B cell (primary cell): ENCODE data around the gene VGLL2. TPM values are rescaled to one million over a fixed set of nuclear protein-coding genes. Genes with fewer than 3 reads are reported as not detected.

ENCODE experiments used
- ATAC-seq: fragments of 200-7000 bp; cut with Tn5 transposase; one replicate; pipeline ENCODE4 v1.10.0; 2021; ENCODE audit warnings: low read depth, mild to moderate bottlenecking, moderate number of reproducible peaks, moderate library complexity
- CTCF ChIA-PET: fragments of 350-600 bp; sonication (Branson Sonifier 250); formaldehyde crosslinking; loops from one replicate; lab custom pipeline; 2021; ENCODE audit warnings: antibody characterized with exemption, inconsistent platforms; lab: Charles Lee
- POLR2A ChIA-PET: fragments of 350-600 bp; sonication (Branson Sonifier 250); formaldehyde crosslinking; loops from one replicate; lab custom pipeline; 2021; ENCODE audit warnings: antibody characterized with exemption; lab: Charles Lee
- DNase-seq: peaks from one replicate; pipeline ENCODE4 v3.0.0; 2013
- H2AFZ ChIP-seq: 2 replicates; pipeline ENCODE4 v1.6.1; 2012; ENCODE audit warnings: mild to moderate bottlenecking, low read depth, low read length; ENCODE audit not compliant: insufficient read depth, poor library complexity, severe bottlenecking
- H3K27ac ChIP-seq, 2 donors: 1 replicate in 1 of 2; 2 replicates in 1 of 2; pipeline ENCODE4 v1.5.1; 2012 to 2013; ENCODE audit warnings: low read length in 2 of 2, mild to moderate bottlenecking in 2 of 2, moderate library complexity in 1 of 2
- H3K27me3 ChIP-seq, 4 experiments: fragments of 200-600 bp in 1 of 4; sonication (generic) in 1 of 4; replicated peaks in 1 of 4; 1 replicate in 2 of 4; 2 replicates in 2 of 4; pipeline versions ENCODE4 v1.6.1 to v1.7.0; 2013 to 2016; ENCODE audit warnings: low read length in 3 of 4, mild to moderate bottlenecking in 2 of 4, mixed read lengths in 1 of 4, moderate library complexity in 1 of 4; ENCODE audit not compliant: insufficient read depth in 4 of 4, control insufficient read depth in 3 of 4; ENCODE audit errors: control extremely low read depth in 1 of 4
- H3K36me3 ChIP-seq, 2 experiments: replicated peaks in 1 of 2; 1 replicate in 1 of 2; 2 replicates in 1 of 2; pipeline versions ENCODE4 v1.6.1 to v1.7.1; 2013; ENCODE audit warnings: low read length in 1 of 2; ENCODE audit not compliant: insufficient read depth in 2 of 2, control insufficient read depth in 1 of 2; ENCODE audit errors: control extremely low read depth in 1 of 2, extremely low read depth in 1 of 2
- H3K4me1 ChIP-seq, 2 donors: fragments of 200-600 bp in 1 of 2; sonication (generic) in 1 of 2; 1 replicate in 1 of 2; 2 replicates in 1 of 2; pipeline versions ENCODE4 v1.5.1 to v1.6.1; 2013 to 2017; ENCODE audit warnings: low read length in 2 of 2; ENCODE audit not compliant: control insufficient read depth in 2 of 2, insufficient read depth in 2 of 2
- H3K4me2 ChIP-seq: replicated peaks from 2 replicates; pipeline ENCODE3; 2012; ENCODE audit warnings: mild to moderate bottlenecking, low read depth, low read length; ENCODE audit not compliant: poor library complexity, severe bottlenecking
- H3K4me3 ChIP-seq, 5 experiments: fragments of 200-600 bp in 1 of 5; sonication (generic) in 1 of 5; 1 replicate in 3 of 5; 2 replicates in 2 of 5; pipeline versions ENCODE4 v1.5.1 to v1.7.0; 2011 to 2016; ENCODE audit warnings: low read length in 4 of 5, mild to moderate bottlenecking in 4 of 5, low read depth in 2 of 5, control low read depth in 1 of 5, moderate library complexity in 1 of 5; ENCODE audit not compliant: insufficient read depth in 1 of 5; ENCODE audit errors: control extremely low read depth in 1 of 5, extremely low read depth in 1 of 5
- H3K79me2 ChIP-seq: fragments of 200-600 bp; sonication (generic); one replicate; pipeline ENCODE4 v1.6.0; 2016; ENCODE audit warnings: low read length; ENCODE audit not compliant: control insufficient read depth, insufficient read depth
- H3K9ac ChIP-seq: fragments of 200-600 bp; sonication (generic); 2 replicates; pipeline ENCODE4 v1.6.1; 2017; ENCODE audit warnings: mild to moderate bottlenecking, low read length, moderate library complexity
- H3K9me3 ChIP-seq, 3 donors: one replicate each; pipeline versions ENCODE4 v1.6.1 to v1.7.1; 2013; ENCODE audit warnings: low read length in 2 of 3; ENCODE audit not compliant: control insufficient read depth in 2 of 3, insufficient read depth in 1 of 3; ENCODE audit errors: control extremely low read depth in 1 of 3
- H4K20me1 ChIP-seq: 2 replicates; pipeline ENCODE4 v1.6.0; 2012; ENCODE audit warnings: mild to moderate bottlenecking, low read length; ENCODE audit not compliant: insufficient read depth, control insufficient read depth, poor library complexity, severe bottlenecking
- H3K27ac Mint-ChIP-seq: one replicate; pipeline ENCODE4 v1.8.0; 2021; ENCODE audit warnings: mixed read lengths
- H3K27me3 Mint-ChIP-seq: one replicate; pipeline ENCODE4 v1.8.0; 2021; ENCODE audit warnings: mixed read lengths
- H3K4me1 Mint-ChIP-seq: one replicate; pipeline ENCODE4 v1.8.0; 2021; ENCODE audit warnings: mixed read lengths
- H3K4me3 Mint-ChIP-seq: one replicate; pipeline ENCODE4 v1.8.0; 2021; ENCODE audit warnings: mixed read lengths
- H3K9me3 Mint-ChIP-seq: one replicate; pipeline ENCODE4 v1.8.0; 2022; ENCODE audit warnings: mixed read lengths; ENCODE audit not compliant: insufficient read depth
- EZH2 ChIP-seq: IDR thresholded peaks from 2 replicates; pipeline ENCODE4 v1.6.1; 2012; ENCODE audit warnings: borderline replicate concordance, low read depth, mild to moderate bottlenecking, moderate library complexity, low read length; ENCODE audit not compliant: insufficient read depth, poor library complexity, severe bottlenecking
- WGBS: methylation state at CpG from one replicate; pipeline ENCODE4 v1.1.5; 2013; ENCODE audit warnings: missing lambda C conversion rate; ENCODE audit not compliant: insufficient coverage; 5-methylcytosine and 5-hydroxymethylcytosine counted together
- intact Hi-C: fragments of 100-400 bp; cut with micrococcal nuclease; formaldehyde crosslinking; loops from one replicate; pipeline ENCODE4 v1.10.0; 2022
- polyA plus RNA-seq: library from polyadenylated mRNA; depleted of rRNA; stranded (reverse); fragments of >200 nt; gene quantifications from 2 replicates; pipeline ENCODE4 v1.2.3, GENCODE V29; 2012
- small RNA-seq: library from RNA; depleted of rRNA; stranded (forward); fragments of <200 nt; gene quantifications from one replicate; pipeline ENCODE3, GENCODE V24; 2012; ENCODE audit warnings: low replicate concordance, low read depth; ENCODE audit not compliant: insufficient read length
- total RNA-seq, 2 donors: library from RNA; stranded (reverse); fragments of 120-200 nt in 1 of 2; gene quantifications; 1 replicate in 1 of 2; 2 replicates in 1 of 2; pipeline versions ENCODE4 v1.2.3 to v1.2.4, GENCODE V29; 2013 to 2022
- TF ChIP-seq, protein P1 (sequence below): fragments of 200-600 bp; IDR thresholded peaks from one replicate; pipeline ENCODE4 v1.8.0; 2022; ENCODE audit warnings: antibody characterized with exemption, mild to moderate bottlenecking

Gene VGLL2
- total and polyA plus RNA-seq, 2 donors (not counting 1 experiment from before 2014, with no cell fraction given), result not detected

DNA sequence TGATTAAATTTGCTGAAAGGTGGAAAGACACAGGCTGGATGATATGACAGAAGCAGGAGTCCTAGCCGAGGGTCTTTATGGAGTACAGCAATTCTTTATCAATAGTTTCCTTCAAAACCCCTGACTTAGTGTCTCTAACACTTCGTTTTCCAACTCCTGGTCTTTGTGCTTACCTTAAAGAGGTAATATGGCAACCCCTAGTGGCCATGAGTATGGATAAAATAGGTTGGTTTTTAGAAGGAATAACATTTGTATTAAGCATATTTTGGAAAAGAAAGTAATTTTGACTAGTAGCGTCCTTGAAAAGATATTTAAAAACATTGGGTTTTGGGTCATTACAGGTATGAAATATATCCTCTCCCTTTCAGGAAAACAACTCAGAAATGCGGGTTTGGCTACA lies 51.9 kb downstream of the VGLL2 start:
- no peak for TF ChIP-seq EZH2
- TF ChIP-seq, protein P1, sequence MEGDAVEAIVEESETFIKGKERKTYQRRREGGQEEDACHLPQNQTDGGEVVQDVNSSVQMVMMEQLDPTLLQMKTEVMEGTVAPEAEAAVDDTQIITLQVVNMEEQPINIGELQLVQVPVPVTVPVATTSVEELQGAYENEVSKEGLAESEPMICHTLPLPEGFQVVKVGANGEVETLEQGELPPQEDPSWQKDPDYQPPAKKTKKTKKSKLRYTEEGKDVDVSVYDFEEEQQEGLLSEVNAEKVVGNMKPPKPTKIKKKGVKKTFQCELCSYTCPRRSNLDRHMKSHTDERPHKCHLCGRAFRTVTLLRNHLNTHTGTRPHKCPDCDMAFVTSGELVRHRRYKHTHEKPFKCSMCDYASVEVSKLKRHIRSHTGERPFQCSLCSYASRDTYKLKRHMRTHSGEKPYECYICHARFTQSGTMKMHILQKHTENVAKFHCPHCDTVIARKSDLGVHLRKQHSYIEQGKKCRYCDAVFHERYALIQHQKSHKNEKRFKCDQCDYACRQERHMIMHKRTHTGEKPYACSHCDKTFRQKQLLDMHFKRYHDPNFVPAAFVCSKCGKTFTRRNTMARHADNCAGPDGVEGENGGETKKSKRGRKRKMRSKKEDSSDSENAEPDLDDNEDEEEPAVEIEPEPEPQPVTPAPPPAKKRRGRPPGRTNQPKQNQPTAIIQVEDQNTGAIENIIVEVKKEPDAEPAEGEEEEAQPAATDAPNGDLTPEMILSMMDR, result no peak
- no peaks in the 10 kb centered on the region for H3K79me2 ChIP-seq
- no peaks in the 10 kb centered on the region for H3K36me3 ChIP-seq
- POLR2A ChIA-PET, result no interaction called here
- no peak overlapping the region for H3K27ac ChIP-seq
- H3K9ac ChIP-seq, result no peak overlapping the region
- Mint-ChIP-seq H3K4me3 (no peak overlapping the region), H3K9me3 (no peaks in the 10 kb centered on the region), H3K27me3 (peaks cover 6% of the 10 kb centered on the region), H3K27ac (no peak overlapping the region), H3K4me1 (no peaks in the 10 kb centered on the region)
- no peak overlapping the region for H2AFZ ChIP-seq
- no peak overlapping the region for H3K4me2 ChIP-seq
- intact Hi-C loops, result no loop called here
- no peaks in the 10 kb centered on the region for H3K27me3 ChIP-seq
- H3K4me3 ChIP-seq, result no peak overlapping the region
- WGBS, result 43% methylated on average over 1 of the region's 4 CpGs
- CTCF ChIA-PET, result no interaction called here
- no peak for ATAC-seq
- H3K4me1 ChIP-seq, result no peaks in the 10 kb centered on the region
- H3K9me3 ChIP-seq, result no peaks in the 10 kb centered on the region
- no peak for DNase-seq
- no peaks in the 10 kb centered on the region for H4K20me1 ChIP-seq

Small RNAs within 50 kb of the gene (small RNA-seq; reads per million reads assigned to genes)
- gene RN7SKP18, result not detected

Other genes starting within 250 kb of the VGLL2 start
- gene ROS1, start 160.4 kb downstream of the VGLL2 start, total RNA-seq, result not detected in 2 replicates
- not detected in 2 replicates for gene ROS1, start 160.4 kb downstream of the VGLL2 start, polyA plus RNA-seq
- gene DCBLD1, start 217.1 kb downstream of the VGLL2 start, total RNA-seq, result 0.37 and 1.2 TPM in 2 replicates
- gene DCBLD1, start 217.1 kb downstream of the VGLL2 start, polyA plus RNA-seq, result 0.20 and 0.21 TPM in 2 replicates